ENCODE data around the gene ASXL1.

The ASXL1 gene

DNA sequence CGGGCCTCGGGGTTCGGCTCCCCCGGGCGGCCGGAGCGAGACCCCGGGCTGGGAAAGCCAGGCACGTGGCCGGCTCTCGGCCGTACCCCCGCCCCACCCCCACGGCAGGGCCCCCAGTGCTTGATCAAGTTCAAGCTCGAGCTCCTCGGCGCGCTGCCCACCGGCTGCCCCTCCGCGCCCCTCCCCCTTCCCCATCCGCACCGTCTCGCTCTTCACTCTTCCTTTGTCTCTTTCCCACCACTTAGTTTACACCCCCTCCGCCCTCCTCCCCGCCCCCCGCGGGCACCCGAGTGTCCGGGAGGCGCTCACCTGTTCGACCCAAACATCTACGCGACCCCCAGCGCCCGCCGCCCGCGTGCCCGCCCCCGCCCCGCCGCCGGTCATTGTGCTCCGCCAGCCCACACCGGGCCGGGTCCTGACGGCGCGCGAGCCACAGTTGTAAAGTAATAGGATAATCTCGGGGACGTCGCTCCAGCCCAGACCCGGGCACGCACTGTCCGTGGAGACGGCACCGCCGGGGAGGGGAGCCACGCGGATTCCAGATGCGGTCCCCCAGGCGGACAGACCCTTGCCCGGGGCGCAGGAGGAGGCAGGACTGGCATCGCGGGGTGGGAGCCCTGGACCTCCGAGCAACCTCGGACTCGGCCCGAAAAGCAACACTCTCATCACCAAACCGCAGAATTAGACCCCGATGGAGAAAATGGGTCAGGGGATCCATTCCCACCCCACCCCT is 126.3 kb downstream of the ASXL1 start:
- in situ Hi-C loops (cut with HindIII; ENCODE audit: low pct_ligation_motif_present, low sequenced_read_pairs): no loop called here
- TF ChIP-seq, protein P1, sequence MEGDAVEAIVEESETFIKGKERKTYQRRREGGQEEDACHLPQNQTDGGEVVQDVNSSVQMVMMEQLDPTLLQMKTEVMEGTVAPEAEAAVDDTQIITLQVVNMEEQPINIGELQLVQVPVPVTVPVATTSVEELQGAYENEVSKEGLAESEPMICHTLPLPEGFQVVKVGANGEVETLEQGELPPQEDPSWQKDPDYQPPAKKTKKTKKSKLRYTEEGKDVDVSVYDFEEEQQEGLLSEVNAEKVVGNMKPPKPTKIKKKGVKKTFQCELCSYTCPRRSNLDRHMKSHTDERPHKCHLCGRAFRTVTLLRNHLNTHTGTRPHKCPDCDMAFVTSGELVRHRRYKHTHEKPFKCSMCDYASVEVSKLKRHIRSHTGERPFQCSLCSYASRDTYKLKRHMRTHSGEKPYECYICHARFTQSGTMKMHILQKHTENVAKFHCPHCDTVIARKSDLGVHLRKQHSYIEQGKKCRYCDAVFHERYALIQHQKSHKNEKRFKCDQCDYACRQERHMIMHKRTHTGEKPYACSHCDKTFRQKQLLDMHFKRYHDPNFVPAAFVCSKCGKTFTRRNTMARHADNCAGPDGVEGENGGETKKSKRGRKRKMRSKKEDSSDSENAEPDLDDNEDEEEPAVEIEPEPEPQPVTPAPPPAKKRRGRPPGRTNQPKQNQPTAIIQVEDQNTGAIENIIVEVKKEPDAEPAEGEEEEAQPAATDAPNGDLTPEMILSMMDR (IDR thresholded peaks at IDR 0.05; ENCODE audit: low read depth, low read length, missing control alignments): no peak
- peak overlapping the region; percentile 57 for H3K4me3 ChIP-seq (ENCODE audit: low read depth, low read length)
- H3K36me3 ChIP-seq (replicated peaks): no peaks in the 10 kb centered on the region
- H3K27me3 ChIP-seq (replicated peaks): no peaks in the 10 kb centered on the region
- H3K27ac ChIP-seq: peak overlapping the region; percentile 70
- DNase-seq: no peak

DNA sequence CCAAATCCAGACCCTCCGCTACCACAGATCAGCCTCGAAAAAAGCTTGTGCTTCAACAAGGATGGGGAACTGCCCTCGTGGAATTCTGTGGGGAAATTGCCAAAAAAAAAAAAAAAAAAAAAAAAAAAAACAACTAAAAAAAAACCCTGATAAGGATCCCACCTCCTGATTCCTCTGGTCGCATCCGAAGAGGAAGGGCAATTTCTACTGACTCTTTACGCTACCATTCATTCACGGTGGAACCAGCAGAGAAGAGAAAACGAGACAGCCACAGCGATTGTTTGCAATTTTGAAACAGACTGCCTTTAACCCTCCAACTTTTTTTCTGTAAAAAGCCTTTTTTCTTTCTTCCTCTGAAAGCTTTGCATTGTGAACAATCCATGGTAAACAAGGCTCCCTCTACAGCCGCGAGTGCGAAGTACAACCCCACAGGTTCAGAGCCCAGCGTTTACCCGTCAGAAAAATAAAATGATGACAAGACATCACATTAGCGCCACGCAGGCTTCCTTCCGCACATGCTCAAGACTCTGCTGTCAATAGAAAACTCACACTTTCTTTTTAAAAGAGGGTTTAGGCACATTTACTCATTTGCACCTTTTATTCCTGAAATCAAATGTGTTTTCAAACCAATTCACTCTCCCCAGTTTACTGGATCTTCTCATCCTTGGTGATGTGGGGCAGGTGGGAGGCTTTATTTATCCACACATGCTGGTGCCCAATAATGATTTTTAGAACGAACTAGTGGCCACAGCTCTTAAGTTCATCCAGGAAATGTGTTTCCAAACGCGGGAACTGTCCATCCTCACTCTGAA is 127.0 kb downstream of the ASXL1 start:
- TF ChIP-seq, protein P1 (IDR thresholded peaks at IDR 0.05; ENCODE audit: low read depth, low read length, missing control alignments): peak; percentile 86
- peak overlapping the region; percentile 57 for H3K4me3 ChIP-seq (ENCODE audit: low read depth, low read length)
- H3K36me3 ChIP-seq (replicated peaks): no peaks in the 10 kb centered on the region
- no peaks in the 10 kb centered on the region for H3K27me3 ChIP-seq (replicated peaks)
- peak overlapping the region; percentile 70 for H3K27ac ChIP-seq
- in situ Hi-C loops (cut with HindIII; ENCODE audit: low pct_ligation_motif_present, low sequenced_read_pairs): no loop called here
- peak; percentile 82 for DNase-seq

DNA sequence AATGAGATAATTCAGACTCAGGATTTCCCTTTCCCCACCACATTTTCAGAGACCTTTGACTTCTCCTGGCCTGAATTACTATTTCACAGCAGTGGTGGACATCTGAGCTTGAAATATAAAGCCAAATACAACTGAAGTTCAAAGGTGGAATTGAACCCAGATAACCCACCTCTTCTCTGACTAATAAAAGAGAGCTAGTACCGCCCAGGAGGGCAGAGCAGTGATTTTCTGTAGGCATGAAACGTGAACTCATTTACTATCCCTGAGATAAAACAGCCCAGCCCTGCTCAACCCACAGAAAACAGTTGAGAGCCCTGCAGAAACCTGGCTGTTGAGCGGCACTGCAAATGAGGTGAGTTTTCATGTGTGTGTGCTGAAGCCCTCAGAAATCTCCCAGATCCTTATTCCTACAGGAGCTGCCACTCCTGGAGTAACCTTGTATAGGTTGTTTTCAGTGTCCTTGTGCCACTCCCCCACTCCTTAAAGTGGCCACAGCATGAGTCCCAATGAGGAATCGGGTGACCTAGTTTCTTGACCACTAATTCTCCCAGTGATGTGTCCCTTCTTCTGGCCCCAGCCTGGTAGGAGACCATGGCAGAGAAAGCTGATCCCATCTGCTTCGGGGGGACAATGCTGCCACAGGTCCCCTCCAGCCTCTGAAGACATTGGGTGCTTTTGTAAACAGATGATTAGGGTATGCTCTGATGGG is 127.8 kb downstream of the ASXL1 start:
- in situ Hi-C loops (cut with HindIII; ENCODE audit: low pct_ligation_motif_present, low sequenced_read_pairs): no loop called here
- H3K27ac ChIP-seq: no peak overlapping the region
- no peak overlapping the region for H3K4me3 ChIP-seq (ENCODE audit: low read depth, low read length)
- H3K27me3 ChIP-seq (replicated peaks): no peaks in the 10 kb centered on the region
- no peak for DNase-seq
- H3K36me3 ChIP-seq (replicated peaks): no peaks in the 10 kb centered on the region
- TF ChIP-seq, protein P1 (IDR thresholded peaks at IDR 0.05; ENCODE audit: low read depth, low read length, missing control alignments): no peak

DNA sequence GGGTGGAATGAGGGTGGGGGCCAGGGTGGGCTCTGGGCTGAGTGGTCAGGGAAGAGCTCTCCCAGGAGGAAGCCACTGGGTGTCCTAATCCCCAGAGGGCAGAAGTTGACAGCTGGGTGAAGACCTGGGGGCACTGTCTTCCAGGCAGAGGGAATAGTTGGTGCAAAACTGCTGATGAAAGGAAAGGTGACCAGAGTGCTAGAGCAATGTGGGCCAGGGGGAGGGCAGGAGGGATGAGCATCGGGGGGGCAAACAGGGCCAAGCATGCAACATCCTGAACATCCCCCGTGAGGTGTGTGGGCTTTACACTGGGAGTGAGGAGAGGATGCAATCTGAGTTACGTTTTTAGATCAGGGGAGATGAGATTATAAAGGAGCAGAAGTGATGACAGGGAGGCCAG is 129.2 kb downstream of the ASXL1 start:
- no peak for DNase-seq
- Histone ChIP-seq H3K4me3 (ENCODE audit: low read depth, low read length) (no peak overlapping the region), H3K27ac (no peak overlapping the region), H3K36me3 (replicated peaks) (no peaks in the 10 kb centered on the region), H3K27me3 (replicated peaks) (no peaks in the 10 kb centered on the region)
- in situ Hi-C loops (cut with HindIII; ENCODE audit: low pct_ligation_motif_present, low sequenced_read_pairs): no loop called here
- TF ChIP-seq, protein P1 (IDR thresholded peaks at IDR 0.05; ENCODE audit: low read depth, low read length, missing control alignments): no peak

DNA sequence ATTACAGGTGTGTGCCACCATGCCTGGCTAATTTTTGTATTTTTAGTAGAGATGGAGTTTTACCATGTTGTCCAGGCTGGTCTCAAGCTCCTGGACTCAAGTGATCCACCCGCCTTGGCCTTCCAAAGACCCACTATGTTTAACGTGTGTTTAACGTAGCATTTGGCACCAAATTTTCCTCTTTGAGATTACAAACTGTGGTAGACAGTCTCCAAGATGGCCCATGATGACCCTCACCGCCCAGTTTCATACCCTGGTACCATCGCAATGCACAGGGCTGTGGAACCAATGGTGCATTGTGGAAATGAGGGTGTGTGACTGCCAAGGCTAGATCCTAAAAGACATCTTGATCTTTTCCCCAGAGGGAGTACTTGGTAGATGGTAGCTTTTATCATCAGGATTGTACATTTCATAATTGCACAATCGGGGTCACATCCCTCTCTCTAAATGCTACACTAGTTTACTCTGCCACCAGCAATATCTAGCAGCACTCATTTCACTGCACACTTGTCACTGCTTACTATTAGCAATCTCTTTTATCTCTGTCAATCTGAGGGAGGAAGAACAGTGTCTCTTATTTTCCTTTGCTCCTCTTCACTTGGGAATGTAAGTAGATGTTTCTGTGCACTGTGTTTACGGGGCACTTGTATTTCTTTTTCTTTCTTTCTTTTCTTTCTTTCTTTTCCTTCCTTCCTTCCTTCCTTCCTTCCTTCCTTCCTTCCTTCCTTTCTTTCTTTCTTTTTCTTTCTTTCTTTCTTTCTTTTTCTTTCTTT is 130.1 kb downstream of the ASXL1 start:
- no peak for DNase-seq
- in situ Hi-C loops (cut with HindIII; ENCODE audit: low pct_ligation_motif_present, low sequenced_read_pairs): no loop called here
- Histone ChIP-seq H3K4me3 (ENCODE audit: low read depth, low read length) (no peak overlapping the region), H3K36me3 (replicated peaks) (no peaks in the 10 kb centered on the region), H3K27me3 (replicated peaks) (no peaks in the 10 kb centered on the region), H3K27ac (no peak overlapping the region)
- TF ChIP-seq, protein P1 (IDR thresholded peaks at IDR 0.05; ENCODE audit: low read depth, low read length, missing control alignments): no peak
